B cell (primary cell): Measurements from ENCODE around the gene STAB1. TPM values are rescaled to one million over a fixed set of nuclear protein-coding genes. Genes with fewer than 3 reads are reported as not detected.

ENCODE experiments used
- ATAC-seq: fragments of 200-7000 bp; cut with Tn5 transposase; one replicate; pipeline ENCODE4 v1.10.0; 2021; ENCODE audit warnings: low read depth, mild to moderate bottlenecking, moderate number of reproducible peaks, moderate library complexity
- CTCF ChIA-PET: fragments of 350-600 bp; sonication (Branson Sonifier 250); formaldehyde crosslinking; loops from one replicate; lab custom pipeline; 2021; ENCODE audit warnings: antibody characterized with exemption, inconsistent platforms; lab: Charles Lee
- POLR2A ChIA-PET: fragments of 350-600 bp; sonication (Branson Sonifier 250); formaldehyde crosslinking; loops from one replicate; lab custom pipeline; 2021; ENCODE audit warnings: antibody characterized with exemption; lab: Charles Lee
- DNase-seq: peaks from one replicate; pipeline ENCODE4 v3.0.0; 2013
- H2AFZ ChIP-seq: 2 replicates; pipeline ENCODE4 v1.6.1; 2012; ENCODE audit warnings: mild to moderate bottlenecking, low read depth, low read length; ENCODE audit not compliant: insufficient read depth, poor library complexity, severe bottlenecking
- H3K27ac ChIP-seq, 2 donors: 1 replicate in 1 of 2; 2 replicates in 1 of 2; pipeline ENCODE4 v1.5.1; 2012 to 2013; ENCODE audit warnings: low read length in 2 of 2, mild to moderate bottlenecking in 2 of 2, moderate library complexity in 1 of 2
- H3K27me3 ChIP-seq, 4 experiments: fragments of 200-600 bp in 1 of 4; sonication (generic) in 1 of 4; replicated peaks in 1 of 4; 1 replicate in 2 of 4; 2 replicates in 2 of 4; pipeline versions ENCODE4 v1.6.1 to v1.7.0; 2013 to 2016; ENCODE audit warnings: low read length in 3 of 4, mild to moderate bottlenecking in 2 of 4, mixed read lengths in 1 of 4, moderate library complexity in 1 of 4; ENCODE audit not compliant: insufficient read depth in 4 of 4, control insufficient read depth in 3 of 4; ENCODE audit errors: control extremely low read depth in 1 of 4
- H3K36me3 ChIP-seq, 2 experiments: replicated peaks in 1 of 2; 1 replicate in 1 of 2; 2 replicates in 1 of 2; pipeline versions ENCODE4 v1.6.1 to v1.7.1; 2013; ENCODE audit warnings: low read length in 1 of 2; ENCODE audit not compliant: insufficient read depth in 2 of 2, control insufficient read depth in 1 of 2; ENCODE audit errors: control extremely low read depth in 1 of 2, extremely low read depth in 1 of 2
- H3K4me1 ChIP-seq, 2 donors: fragments of 200-600 bp in 1 of 2; sonication (generic) in 1 of 2; 1 replicate in 1 of 2; 2 replicates in 1 of 2; pipeline versions ENCODE4 v1.5.1 to v1.6.1; 2013 to 2017; ENCODE audit warnings: low read length in 2 of 2; ENCODE audit not compliant: control insufficient read depth in 2 of 2, insufficient read depth in 2 of 2
- H3K4me2 ChIP-seq: replicated peaks from 2 replicates; pipeline ENCODE3; 2012; ENCODE audit warnings: mild to moderate bottlenecking, low read depth, low read length; ENCODE audit not compliant: poor library complexity, severe bottlenecking
- H3K4me3 ChIP-seq, 5 experiments: fragments of 200-600 bp in 1 of 5; sonication (generic) in 1 of 5; 1 replicate in 3 of 5; 2 replicates in 2 of 5; pipeline versions ENCODE4 v1.5.1 to v1.7.0; 2011 to 2016; ENCODE audit warnings: low read length in 4 of 5, mild to moderate bottlenecking in 4 of 5, low read depth in 2 of 5, control low read depth in 1 of 5, moderate library complexity in 1 of 5; ENCODE audit not compliant: insufficient read depth in 1 of 5; ENCODE audit errors: control extremely low read depth in 1 of 5, extremely low read depth in 1 of 5
- H3K79me2 ChIP-seq: fragments of 200-600 bp; sonication (generic); one replicate; pipeline ENCODE4 v1.6.0; 2016; ENCODE audit warnings: low read length; ENCODE audit not compliant: control insufficient read depth, insufficient read depth
- H3K9ac ChIP-seq: fragments of 200-600 bp; sonication (generic); 2 replicates; pipeline ENCODE4 v1.6.1; 2017; ENCODE audit warnings: mild to moderate bottlenecking, low read length, moderate library complexity
- H3K9me3 ChIP-seq, 3 donors: one replicate each; pipeline versions ENCODE4 v1.6.1 to v1.7.1; 2013; ENCODE audit warnings: low read length in 2 of 3; ENCODE audit not compliant: control insufficient read depth in 2 of 3, insufficient read depth in 1 of 3; ENCODE audit errors: control extremely low read depth in 1 of 3
- H4K20me1 ChIP-seq: 2 replicates; pipeline ENCODE4 v1.6.0; 2012; ENCODE audit warnings: mild to moderate bottlenecking, low read length; ENCODE audit not compliant: insufficient read depth, control insufficient read depth, poor library complexity, severe bottlenecking
- H3K27ac Mint-ChIP-seq: one replicate; pipeline ENCODE4 v1.8.0; 2021; ENCODE audit warnings: mixed read lengths
- H3K27me3 Mint-ChIP-seq: one replicate; pipeline ENCODE4 v1.8.0; 2021; ENCODE audit warnings: mixed read lengths
- H3K4me1 Mint-ChIP-seq: one replicate; pipeline ENCODE4 v1.8.0; 2021; ENCODE audit warnings: mixed read lengths
- H3K4me3 Mint-ChIP-seq: one replicate; pipeline ENCODE4 v1.8.0; 2021; ENCODE audit warnings: mixed read lengths
- H3K9me3 Mint-ChIP-seq: one replicate; pipeline ENCODE4 v1.8.0; 2022; ENCODE audit warnings: mixed read lengths; ENCODE audit not compliant: insufficient read depth
- CTCF ChIP-seq: fragments of 200-600 bp; IDR thresholded peaks from one replicate; pipeline ENCODE4 v1.8.0; 2022; ENCODE audit warnings: antibody characterized with exemption, mild to moderate bottlenecking
- EZH2 ChIP-seq: IDR thresholded peaks from 2 replicates; pipeline ENCODE4 v1.6.1; 2012; ENCODE audit warnings: borderline replicate concordance, low read depth, mild to moderate bottlenecking, moderate library complexity, low read length; ENCODE audit not compliant: insufficient read depth, poor library complexity, severe bottlenecking
- WGBS: methylation state at CpG from one replicate; pipeline ENCODE4 v1.1.5; 2013; ENCODE audit warnings: missing lambda C conversion rate; ENCODE audit not compliant: insufficient coverage; 5-methylcytosine and 5-hydroxymethylcytosine counted together
- intact Hi-C: fragments of 100-400 bp; cut with micrococcal nuclease; formaldehyde crosslinking; loops from one replicate; pipeline ENCODE4 v1.10.0; 2022
- polyA plus RNA-seq: library from polyadenylated mRNA; depleted of rRNA; stranded (reverse); fragments of >200 nt; gene quantifications from 2 replicates; pipeline ENCODE4 v1.2.3, GENCODE V29; 2012
- total RNA-seq, 2 donors: library from RNA; stranded (reverse); fragments of 120-200 nt in 1 of 2; gene quantifications; 1 replicate in 1 of 2; 2 replicates in 1 of 2; pipeline versions ENCODE4 v1.2.3 to v1.2.4, GENCODE V29; 2013 to 2022

Gene STAB1
- total and polyA plus RNA-seq, 2 donors (not counting 1 experiment from before 2014, with no cell fraction given) = 3.8 to 4.5 TPM

- H3K36me3 ChIP-seq = peaks cover 5 to 65% of the 10 kb centered on the region in 2 experiments
- H2AFZ ChIP-seq = no peak overlapping the region
- no peaks in the 10 kb centered on the region for H3K4me1 Mint-ChIP-seq
- no peaks in the 10 kb centered on the region for H3K9me3 ChIP-seq
- ChIA-PET POLR2A (no interaction called here), CTCF (no interaction called here)
- H3K4me2 ChIP-seq = no peak overlapping the region
- no peaks in the 10 kb centered on the region for H3K9me3 Mint-ChIP-seq
- intact Hi-C loops = no loop called here
- H4K20me1 ChIP-seq = no peaks in the 10 kb centered on the region
- WGBS = 90% methylated on average over 1 of the region's 3 CpGs
- H3K4me3 ChIP-seq = no peak overlapping the region
- H3K9ac ChIP-seq = no peak overlapping the region
- H3K4me1 ChIP-seq = no peaks in the 10 kb centered on the region
- no peak for TF ChIP-seq EZH2
- no peak for TF ChIP-seq CTCF
- no peaks in the 10 kb centered on the region for H3K79me2 ChIP-seq
- H3K27me3 Mint-ChIP-seq = no peaks in the 10 kb centered on the region
- H3K27ac Mint-ChIP-seq = no peak overlapping the region
- H3K27ac ChIP-seq = no peak overlapping the region
- H3K27me3 ChIP-seq = no peaks in the 10 kb centered on the region
- no peak overlapping the region for H3K4me3 Mint-ChIP-seq
- no peak for ATAC-seq
- DNase-seq = no peak
Observed at GRCh38 chr3:52552089-52552488, 57.0 kb downstream of the STAB1 start.

DNA sequence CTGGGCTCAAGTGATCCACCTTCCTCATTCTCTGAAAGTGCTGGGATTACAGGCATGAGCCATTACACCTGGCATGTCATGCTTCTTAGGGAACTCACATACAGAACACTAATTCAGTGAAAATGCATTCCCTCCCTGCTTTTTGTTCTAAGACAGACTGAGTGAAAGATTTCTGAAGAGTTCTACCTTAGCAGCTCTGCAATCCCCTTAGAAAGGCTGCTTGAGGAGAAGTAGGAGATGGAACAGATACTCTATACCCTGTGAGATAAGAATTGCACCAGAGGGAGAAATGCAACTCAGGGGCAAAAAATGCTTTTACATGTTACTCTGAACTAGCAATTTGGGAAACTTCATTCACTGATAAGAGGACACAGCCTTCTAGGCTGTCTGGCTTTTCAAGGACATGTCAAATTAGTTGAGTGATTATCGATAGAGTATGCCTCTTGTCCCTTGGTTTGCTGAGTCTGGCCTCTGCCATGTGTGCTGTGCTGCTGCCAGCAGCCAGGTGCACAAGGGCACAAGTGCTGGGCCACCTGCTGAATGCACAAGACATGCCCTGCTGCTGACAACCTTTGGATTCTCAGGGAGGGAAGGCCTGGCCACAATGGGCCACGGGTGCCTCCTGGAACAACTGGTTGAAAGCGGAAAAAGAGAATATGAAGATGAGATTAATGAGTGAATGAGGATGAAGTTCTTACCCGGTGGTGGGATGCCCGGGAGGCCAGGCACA, 59.1 kb downstream of the STAB1 start:
- Histone ChIP-seq H3K27me3 (no peaks in the 10 kb centered on the region), H4K20me1 (no peaks in the 10 kb centered on the region), H3K27ac (no peak overlapping the region), H3K4me2 (no peak overlapping the region), H3K4me1 (no peaks in the 10 kb centered on the region), H3K4me3 (no peak overlapping the region), H2AFZ (no peak overlapping the region), H3K79me2 (peaks cover 4% of the 10 kb centered on the region), H3K9ac (no peak overlapping the region), H3K36me3 (peaks cover 3 to 78% of the 10 kb centered on the region in 2 experiments), H3K9me3 (no peaks in the 10 kb centered on the region)
- ChIA-PET POLR2A (no interaction called here), CTCF (no interaction called here)
- no peaks in the 10 kb centered on the region for H3K27me3 Mint-ChIP-seq
- no peak overlapping the region for H3K4me3 Mint-ChIP-seq
- no peaks in the 10 kb centered on the region for H3K4me1 Mint-ChIP-seq
- ATAC-seq (no peak), DNase-seq (no peak)
- H3K9me3 Mint-ChIP-seq = no peaks in the 10 kb centered on the region
- 94% methylated on average over 5 of the region's 5 CpGs for WGBS
- intact Hi-C loops = no loop called here
- TF ChIP-seq CTCF (no peak), EZH2 (no peak)
- H3K27ac Mint-ChIP-seq = no peak overlapping the region
